Activated CD4-positive, alpha-beta T cell treated with anti-CD3 and anti-CD28 coated beads, Interleukin-2, amount 10 ng/mL, durations not matched to agents 7 days and 5 days (primary cell): ENCODE data around the gene RBM14. TPM values are rescaled to one million over a fixed set of nuclear protein-coding genes. Genes with fewer than 3 reads are reported as not detected.

Experiments
- CTCF ChIA-PET: fragments of 350-600 bp; sonication (Branson Sonifier 250); formaldehyde crosslinking; loops from one replicate; lab custom pipeline; 2021; ENCODE audit warnings: antibody characterized with exemption; lab: Charles Lee
- POLR2A ChIA-PET: fragments of 350-600 bp; sonication (Branson Sonifier 250); formaldehyde crosslinking; loops from one replicate; lab custom pipeline; 2021; ENCODE audit warnings: antibody characterized with exemption; lab: Charles Lee
- DNase-seq: peaks from one replicate; pipeline ENCODE4 v3.0.0-alpha.2; 2020
- H3K27ac Mint-ChIP-seq: one replicate; pipeline ENCODE4 v1.8.0; 2021; ENCODE audit warnings: mild to moderate bottlenecking, moderate library complexity, mixed read lengths
- H3K27me3 Mint-ChIP-seq: one replicate; pipeline ENCODE4 v1.8.0; 2021; ENCODE audit warnings: mixed read lengths
- H3K36me3 Mint-ChIP-seq: one replicate; pipeline ENCODE4 v1.8.0; 2021; ENCODE audit warnings: low read depth, mixed read lengths
- H3K4me1 Mint-ChIP-seq: one replicate; pipeline ENCODE4 v1.8.0; 2021; ENCODE audit warnings: mixed read lengths
- H3K4me3 Mint-ChIP-seq: one replicate; pipeline ENCODE4 v1.8.0; 2021; ENCODE audit warnings: mild to moderate bottlenecking, moderate library complexity, mixed read lengths
- H3K9me3 Mint-ChIP-seq: one replicate; pipeline ENCODE4 v1.8.0; 2021; ENCODE audit warnings: mixed read lengths
- total RNA-seq, 2 experiments: library from RNA; stranded (reverse); gene quantifications; one replicate each; pipeline ENCODE4 v1.2.3, GENCODE V29; 2021

The RBM14 gene
- total RNA-seq, 2 experiments from 2014 or later, result 124 to 140 TPM

- Mint-ChIP-seq H3K4me3 (no peak overlapping the region), H3K36me3 (peaks cover 84% of the 10 kb centered on the region), H3K9me3 (no peaks in the 10 kb centered on the region), H3K4me1 (peaks cover 34% of the 10 kb centered on the region), H3K27me3 (no peaks in the 10 kb centered on the region), H3K27ac (no peak overlapping the region)
- POLR2A ChIA-PET, result no interaction called here
- DNase-seq, result no peak
- CTCF ChIA-PET, result interaction anchor here (1.1 kb wide), 1 partner anchor 35 kb away, joined by 3 read pairs; no protein-coding TSS in a partner anchor
Measured at GRCh38 chr11:66625752-66626149, 9.3 kb downstream of the RBM14 start.

GRCh38 chr11:66626382-66626781 is 10.0 kb downstream of the RBM14 start:
- no peak for DNase-seq
- Mint-ChIP-seq H3K4me1 (peaks cover 30% of the 10 kb centered on the region), H3K4me3 (no peak overlapping the region), H3K36me3 (peaks cover 81% of the 10 kb centered on the region), H3K27me3 (no peaks in the 10 kb centered on the region), H3K9me3 (no peaks in the 10 kb centered on the region), H3K27ac (no peak overlapping the region)
- POLR2A ChIA-PET, result no interaction called here
- CTCF ChIA-PET, result interaction anchor here (1.1 kb wide), 1 partner anchor 13 kb away, joined by 3 read pairs; no protein-coding TSS in a partner anchor

- POLR2A ChIA-PET, result no interaction called here
- no peak for DNase-seq
- Mint-ChIP-seq H3K27ac (no peak overlapping the region), H3K4me3 (no peak overlapping the region), H3K36me3 (peaks cover 78% of the 10 kb centered on the region), H3K27me3 (no peaks in the 10 kb centered on the region), H3K9me3 (no peaks in the 10 kb centered on the region), H3K4me1 (peaks cover 26% of the 10 kb centered on the region)
- CTCF ChIA-PET, result interaction anchor here (1.1 kb wide), 1 partner anchor 13 kb away, joined by 3 read pairs; no protein-coding TSS in a partner anchor
Measured at GRCh38 chr11:66626926-66627325, 10.5 kb downstream of the RBM14 start.

- Mint-ChIP-seq H3K27ac (no peak overlapping the region), H3K9me3 (no peaks in the 10 kb centered on the region), H3K36me3 (peaks cover 76% of the 10 kb centered on the region), H3K27me3 (no peaks in the 10 kb centered on the region), H3K4me3 (no peak overlapping the region), H3K4me1 (peaks cover 18% of the 10 kb centered on the region)
- no peak for DNase-seq
- ChIA-PET POLR2A (no interaction called here), CTCF (interaction anchor here (0.7 to 1.6 kb wide), 3 partner anchors 9 to 10 kb away, joined by 3 to 8 read pairs (median 3); partner anchors contain the start of gene RBM4)
Measured at GRCh38 chr11:66628061-66628603, 11.7 kb downstream of the RBM14 start.

- peaks cover 73% of the 10 kb centered on the region for H3K36me3 Mint-ChIP-seq
- POLR2A ChIA-PET, result no interaction called here
Measured at GRCh38 chr11:66629356-66629755, 12.9 kb downstream of the RBM14 start.

GRCh38 chr11:66631883-66632282 is 15.5 kb downstream of the RBM14 start:
- DNase-seq, result no peak
- Mint-ChIP-seq H3K4me1 (peaks cover 19% of the 10 kb centered on the region), H3K4me3 (no peak overlapping the region), H3K9me3 (no peaks in the 10 kb centered on the region), H3K36me3 (peaks cover 57% of the 10 kb centered on the region), H3K27ac (no peak overlapping the region), H3K27me3 (no peaks in the 10 kb centered on the region)
- ChIA-PET POLR2A (no interaction called here), CTCF (interaction anchor here (1.6 kb wide), 1 partner anchor 11 kb away, joined by 9 read pairs; no protein-coding TSS in a partner anchor)

More at GRCh38 chr11:66629356-66629755, 12.9 kb downstream of the RBM14 start:
- H3K4me1 Mint-ChIP-seq, result peaks cover 11% of the 10 kb centered on the region
- no peak overlapping the region for H3K27ac Mint-ChIP-seq
- CTCF ChIA-PET, result interaction anchor here (0.6 to 1.6 kb wide), 2 partner anchors 8 to 12 kb away, joined by 3 to 8 read pairs; no protein-coding TSS in a partner anchor
- H3K4me3 Mint-ChIP-seq, result no peak overlapping the region
- no peak for DNase-seq
- no peaks in the 10 kb centered on the region for H3K9me3 Mint-ChIP-seq
- H3K27me3 Mint-ChIP-seq, result no peaks in the 10 kb centered on the region

- no peaks in the 10 kb centered on the region for H3K9me3 Mint-ChIP-seq
- peaks cover 51% of the 10 kb centered on the region for H3K36me3 Mint-ChIP-seq
- no peak overlapping the region for H3K27ac Mint-ChIP-seq
- no peak for DNase-seq
- ChIA-PET CTCF (interaction anchor here (0.7 to 1.7 kb wide), 2 partner anchors 9 to 14 kb away, joined by 3 read pairs; no protein-coding TSS in a partner anchor), POLR2A (interaction anchor here (0.8 kb wide), 1 partner anchor 16 kb away, joined by 7 read pairs; the partner anchor contains the start of gene RBM14)
- no peaks in the 10 kb centered on the region for H3K27me3 Mint-ChIP-seq
- peaks cover 28% of the 10 kb centered on the region for H3K4me1 Mint-ChIP-seq
- no peak overlapping the region for H3K4me3 Mint-ChIP-seq
Measured at GRCh38 chr11:66632952-66633351, 16.5 kb downstream of the RBM14 start.

- ChIA-PET POLR2A (no interaction called here), CTCF (interaction anchor here (0.6 to 0.9 kb wide), 3 partner anchors 20 to 76 kb away, joined by 4 to 5 read pairs (median 5); partner anchors contain the start of gene RBM14)
- no peak overlapping the region for H3K27ac Mint-ChIP-seq
- DNase-seq, result no peak
- peaks cover 48% of the 10 kb centered on the region for H3K4me1 Mint-ChIP-seq
- no peak overlapping the region for H3K4me3 Mint-ChIP-seq
- H3K27me3 Mint-ChIP-seq, result no peaks in the 10 kb centered on the region
- peaks cover 60% of the 10 kb centered on the region for H3K36me3 Mint-ChIP-seq
- no peaks in the 10 kb centered on the region for H3K9me3 Mint-ChIP-seq
Measured at GRCh38 chr11:66636411-66636810, 20.0 kb downstream of the RBM14 start.

GRCh38 chr11:66637557-66638176 is 21.2 kb downstream of the RBM14 start:
- no peak for DNase-seq
- Mint-ChIP-seq H3K4me3 (peak overlapping the region; percentile 91), H3K9me3 (no peaks in the 10 kb centered on the region), H3K27me3 (no peaks in the 10 kb centered on the region), H3K36me3 (peaks cover 65% of the 10 kb centered on the region), H3K27ac (peak overlapping the region; percentile 96), H3K4me1 (peaks cover 56% of the 10 kb centered on the region)
- POLR2A ChIA-PET, result interaction anchor here (0.5 to 1.2 kb wide), 9 partner anchors 12 to 567 kb away, joined by 3 to 8 read pairs (median 4); partner anchors contain the start of genes NPAS4 and PELI3
- CTCF ChIA-PET, result interaction anchor here (0.7 to 3.8 kb wide), 17 partner anchors 9 to 971 kb away, joined by 3 to 23 read pairs (median 4); partner anchors contain the start of genes RBM14 and RBM4B

- peak; percentile 99 for DNase-seq
- H3K27ac Mint-ChIP-seq, result peak within 1 kb of the TSS; percentile 96
- H3K4me1 Mint-ChIP-seq, result peaks cover 63% of the 10 kb centered on the region
- CTCF ChIA-PET, result interaction anchor here (0.6 to 3.8 kb wide), 19 partner anchors 9 to 1370 kb away, joined by 3 to 23 read pairs (median 4); partner anchors contain the start of genes RBM14 and RBM4B
- H3K9me3 Mint-ChIP-seq, result no peaks in the 10 kb centered on the region
- H3K4me3 Mint-ChIP-seq, result peak within 1 kb of the TSS; percentile 91
- POLR2A ChIA-PET, result interaction anchor here (0.5 to 1.2 kb wide), 10 partner anchors 8 to 568 kb away, joined by 3 to 8 read pairs (median 4); partner anchors contain the start of genes NPAS4 and PELI3
- no peaks in the 10 kb centered on the region for H3K27me3 Mint-ChIP-seq
- peaks cover 66% of the 10 kb centered on the region for H3K36me3 Mint-ChIP-seq
Measured at GRCh38 chr11:66638177-66639065, 22.0 kb downstream of the RBM14 start, which contains the start of gene RBM4. Gene RBM4, plus strand, starts transcription at chr11:66638703. Its CDS starts 1,009 bp downstream, at chr11:66639712.

GRCh38 chr11:66639066-66639813 is 22.8 kb downstream of the RBM14 start:
- DNase-seq, result peak; percentile 46
- POLR2A ChIA-PET, result interaction anchor here (0.6 to 0.7 kb wide), 2 partner anchors 9 to 47 kb away, joined by 3 read pairs; no protein-coding TSS in a partner anchor
- no peaks in the 10 kb centered on the region for H3K27me3 Mint-ChIP-seq
- peak overlapping the region; percentile 96 for H3K27ac Mint-ChIP-seq
- H3K9me3 Mint-ChIP-seq, result no peaks in the 10 kb centered on the region
- H3K4me3 Mint-ChIP-seq, result peak overlapping the region; percentile 91
- CTCF ChIA-PET, result interaction anchor here (0.8 to 3.8 kb wide), 11 partner anchors 9 to 230 kb away, joined by 3 to 23 read pairs (median 4); partner anchors contain the start of gene RBM4B
- H3K36me3 Mint-ChIP-seq, result peaks cover 71% of the 10 kb centered on the region
- H3K4me1 Mint-ChIP-seq, result peaks cover 71% of the 10 kb centered on the region
